Retina (tissue), 1 donor: ENCODE results near the gene COQ8B.
"Not testable (repeated sequence)": the region's sequence is repeated elsewhere in the genome, so short reads cannot be mapped to it uniquely, and the experiment has no call there.

Source experiments
- DNase-seq: peaks from one replicate; pipeline ENCODE4 v3.0.0-alpha.2; 2016

Gene COQ8B

GRCh38 chr19:40663695-40664692 lies 52.7 kb downstream of the COQ8B start:
- no peak for DNase-seq

DNA sequence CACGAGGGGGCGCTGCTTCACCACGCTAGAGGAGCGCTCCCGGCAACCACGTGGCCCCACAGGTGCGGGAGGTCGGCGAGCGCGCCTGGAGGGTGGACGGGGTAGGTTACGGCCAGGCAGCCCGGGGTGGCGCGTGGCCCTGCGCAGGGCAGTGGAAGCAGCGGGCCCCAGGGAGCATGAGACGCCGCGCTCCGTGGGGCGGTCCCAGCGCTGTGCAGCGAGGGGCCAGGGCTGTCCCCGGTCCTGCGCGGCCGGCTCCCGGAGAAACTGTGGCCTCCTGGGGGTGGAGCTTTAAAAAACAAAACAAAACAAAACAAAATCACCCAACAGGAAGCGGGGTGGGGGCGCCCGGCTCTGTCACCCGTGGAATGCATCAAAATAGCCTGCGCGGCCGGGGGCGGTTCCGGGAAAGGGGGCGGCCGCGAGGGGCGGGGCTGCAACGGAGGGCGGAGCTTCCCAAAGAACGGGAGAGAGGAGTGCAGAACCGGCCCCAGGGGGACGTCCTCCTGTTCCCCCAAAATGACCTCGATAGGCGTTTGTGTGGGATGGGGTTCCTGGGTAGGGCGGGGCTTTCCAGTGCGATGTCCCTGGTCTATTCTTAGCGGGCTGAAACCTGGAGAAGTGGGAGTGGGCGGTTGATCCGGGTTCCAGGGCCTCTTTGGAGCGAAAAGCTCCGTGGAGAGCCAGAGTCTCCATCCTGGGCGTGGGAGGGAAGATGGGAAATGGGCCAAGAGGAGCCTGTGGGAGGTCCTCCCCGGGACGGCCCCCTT lies 53.6 kb downstream of the COQ8B start:
- peak; percentile 94 for DNase-seq

DNA sequence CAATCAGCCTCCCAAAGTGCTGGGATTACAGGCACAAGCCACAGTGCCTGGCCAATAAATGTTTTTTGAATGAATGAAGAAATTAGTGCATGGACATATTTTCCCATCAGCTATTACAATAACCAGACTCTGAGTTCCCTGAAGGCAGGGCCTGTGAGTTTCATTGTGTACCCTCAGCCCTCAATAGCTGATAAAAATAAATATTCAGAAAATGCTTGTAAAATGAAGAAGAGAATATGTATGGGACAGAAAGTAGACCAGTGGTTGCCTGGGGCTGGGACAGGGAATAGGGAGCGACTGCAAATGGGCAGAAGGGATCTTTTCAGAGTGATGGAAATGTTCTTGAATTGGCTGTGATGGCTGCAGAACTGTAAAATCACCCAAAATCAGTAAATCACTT lies 55.1 kb downstream of the COQ8B start:
- DNase-seq = no peak

DNA sequence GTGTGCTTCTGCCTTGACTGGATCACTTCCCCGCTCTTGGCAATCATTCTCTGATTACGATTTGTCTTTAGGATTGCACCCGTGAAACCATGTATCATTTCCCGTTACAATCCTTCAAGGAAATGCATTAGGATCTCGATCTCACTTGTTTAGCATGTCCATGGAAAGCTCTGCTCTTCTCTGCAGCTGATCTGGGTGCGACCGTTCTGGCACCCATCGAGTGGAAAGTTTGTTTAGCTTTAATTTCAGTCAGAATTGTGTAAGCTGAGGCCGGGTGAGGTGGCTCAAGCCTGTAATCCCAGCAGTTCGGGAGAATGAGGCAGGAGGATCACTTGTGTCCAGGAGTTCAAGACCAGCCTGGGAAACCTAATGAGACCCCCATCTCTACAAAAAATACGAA lies 57.1 kb downstream of the COQ8B start:
- DNase-seq = no peak

GRCh38 chr19:40659116-40659515 lies 57.6 kb downstream of the COQ8B start:
- no peak for DNase-seq

DNA sequence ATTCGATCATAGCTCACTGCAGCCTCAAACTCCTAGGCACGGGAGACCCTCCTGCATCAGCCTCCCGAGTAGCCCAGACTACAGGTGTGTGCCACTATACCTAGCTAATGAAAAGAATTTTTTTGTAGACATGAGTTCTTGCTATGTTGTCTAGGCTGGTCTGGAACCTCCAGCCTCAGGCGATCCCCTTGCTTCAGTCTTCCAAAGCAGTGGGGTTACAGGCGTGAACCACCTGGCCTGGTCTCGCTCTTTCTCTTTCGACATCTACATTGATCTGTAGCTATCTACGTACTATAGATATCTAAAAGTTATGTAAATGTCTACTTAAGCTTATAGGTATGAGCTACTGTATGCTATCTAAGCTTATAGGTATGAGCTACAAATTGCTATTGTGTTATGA lies 58.7 kb downstream of the COQ8B start:
- no peak for DNase-seq

GRCh38 chr19:40655684-40656083 lies 61.0 kb downstream of the COQ8B start:
- DNase-seq = not testable (repeated sequence)

- DNase-seq = not testable (repeated sequence)
These were observed 64.4 kb downstream of the COQ8B start for GRCh38 chr19:40652303-40652702.

DNA sequence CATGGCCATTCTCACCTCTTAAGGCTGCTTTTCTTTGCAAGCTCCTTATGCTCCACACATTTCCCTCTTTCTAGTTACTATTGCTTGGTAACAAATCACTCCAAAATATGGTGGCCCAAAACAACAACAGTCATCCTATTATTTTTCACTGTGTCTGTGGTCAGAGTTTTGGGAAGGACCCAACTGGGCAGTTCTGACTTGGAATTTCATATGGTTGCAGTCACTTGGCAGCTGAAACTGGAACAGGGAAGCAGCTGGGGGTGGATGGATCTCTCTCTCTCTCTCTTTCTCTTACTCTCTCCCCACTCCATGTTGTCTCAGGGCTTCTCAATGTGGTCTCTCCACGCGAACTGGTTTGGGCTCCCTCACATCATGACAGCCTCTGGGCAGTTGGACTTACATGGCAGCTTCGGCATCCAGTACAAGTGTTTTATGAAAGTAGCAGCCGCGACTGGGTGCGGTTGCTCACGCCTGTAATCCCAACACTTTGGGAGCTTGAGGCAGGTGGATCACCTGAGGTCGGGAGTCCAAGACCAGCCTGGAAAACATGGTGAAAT lies 65.9 kb downstream of the COQ8B start:
- DNase-seq = no peak

- not testable (repeated sequence) for DNase-seq
These were observed 66.6 kb downstream of the COQ8B start for GRCh38 chr19:40649903-40650675.

GRCh38 chr19:40646743-40647254 lies 69.9 kb downstream of the COQ8B start:
- no peak for DNase-seq

DNA sequence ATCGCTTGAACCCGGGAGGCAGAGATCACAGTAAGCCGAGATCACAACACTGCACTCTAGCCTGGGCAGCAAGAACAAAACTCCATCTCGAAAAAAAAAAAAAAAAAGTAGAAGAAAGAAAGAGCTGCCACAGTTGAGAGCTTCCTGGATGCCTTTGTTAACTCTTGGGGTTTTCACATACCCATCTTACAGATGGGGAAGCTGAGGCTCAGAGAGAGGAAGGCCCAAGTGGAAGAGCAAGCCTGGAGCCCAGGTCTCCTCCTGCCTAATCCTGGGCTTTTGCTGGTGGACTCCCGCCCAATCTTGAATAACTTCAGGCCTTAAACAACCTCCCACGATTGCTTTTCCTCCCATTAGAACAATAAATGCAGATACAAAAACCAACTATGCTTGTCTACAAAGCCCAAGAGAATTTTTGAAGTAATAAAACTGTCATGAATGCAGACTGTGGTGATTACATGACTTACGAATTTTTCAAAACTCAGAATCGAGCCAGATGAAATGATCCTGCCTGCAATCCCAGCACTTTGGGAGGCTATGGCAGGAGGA lies 73.9 kb downstream of the COQ8B start:
- DNase-seq = no peak

DNA sequence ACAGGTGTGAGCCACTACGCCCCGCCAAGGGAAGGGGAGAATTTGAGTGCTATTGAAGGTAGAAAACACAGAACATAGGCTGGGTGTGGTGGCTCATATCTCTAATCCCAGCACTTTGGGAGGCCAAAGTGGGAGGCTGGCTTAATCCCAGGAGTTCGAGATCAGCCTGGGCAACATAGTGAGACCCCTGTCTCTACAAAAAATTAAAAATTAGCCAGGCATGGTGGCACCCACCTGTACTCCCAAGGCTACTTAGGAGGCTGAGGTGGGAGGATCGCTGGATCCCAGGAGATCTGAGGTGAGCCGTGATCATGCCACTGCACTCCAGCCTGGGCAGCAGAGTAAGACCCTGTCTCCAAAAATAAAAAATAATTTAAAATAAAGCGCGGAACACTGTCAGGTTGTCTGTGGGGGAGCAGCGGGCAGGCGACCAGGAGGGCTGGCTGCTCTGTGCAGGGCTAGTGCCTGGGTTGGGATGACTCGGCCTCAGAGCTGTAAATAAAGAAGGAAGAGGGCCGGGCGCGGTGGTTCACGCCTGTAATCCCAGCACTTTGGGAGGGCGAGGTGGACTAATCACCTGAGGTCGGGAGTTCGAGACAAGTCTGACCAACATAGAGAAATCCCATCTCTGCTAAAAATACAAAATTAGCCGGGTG lies 74.5 kb downstream of the COQ8B start:
- DNase-seq = no peak
